Liver (tissue), 3 donors: ENCODE results near the gene ATP6V1C2.

Experiments used
- RAD21 ChIP-seq, 2 donors: IDR thresholded peaks; 2 replicates each; pipeline ENCODE4 v1.6.1; 2016; ENCODE audit warnings: antibody characterized with exemption in 2 of 2, mild to moderate bottlenecking in 2 of 2
- RXRA ChIP-seq, 2 donors: IDR thresholded peaks; 2 replicates each; pipeline ENCODE4 v1.6.1; 2017 to 2018; ENCODE audit warnings: antibody characterized with exemption in 2 of 2, mild to moderate bottlenecking in 1 of 2
- SP1 ChIP-seq: IDR thresholded peaks from 2 replicates; pipeline ENCODE4 v1.6.1; 2018; ENCODE audit warnings: antibody characterized with exemption, mild to moderate bottlenecking
- TAF1 ChIP-seq: conservative IDR thresholded peaks from 2 replicates; pipeline ENCODE4 v1.6.1; 2016; ENCODE audit warnings: antibody characterized with exemption, mild to moderate bottlenecking
- TF ChIP-seq, protein P1 (sequence below): fragments of 150-350 bp; IDR thresholded peaks from 2 replicates; pipeline ENCODE4 v1.5.1; 2017; ENCODE audit warnings: improper control_type of control experiment, low read depth, low read length; ENCODE audit not compliant: missing input control
- TF ChIP-seq, protein P2 (sequence below): IDR thresholded peaks from 2 replicates; pipeline ENCODE4 v1.6.1; 2016; ENCODE audit warnings: antibody characterized with exemption
- TF ChIP-seq, protein P3 (sequence below): IDR thresholded peaks from 2 replicates; pipeline ENCODE4 v1.6.1; 2016; ENCODE audit warnings: antibody characterized with exemption
- TF ChIP-seq, protein P4 (sequence below): IDR thresholded peaks from 2 replicates; pipeline ENCODE4 v1.6.1; 2016; ENCODE audit warnings: antibody characterized with exemption, mild to moderate bottlenecking
- donor health status: healthy.
- donor health status: healthy.

DNA sequence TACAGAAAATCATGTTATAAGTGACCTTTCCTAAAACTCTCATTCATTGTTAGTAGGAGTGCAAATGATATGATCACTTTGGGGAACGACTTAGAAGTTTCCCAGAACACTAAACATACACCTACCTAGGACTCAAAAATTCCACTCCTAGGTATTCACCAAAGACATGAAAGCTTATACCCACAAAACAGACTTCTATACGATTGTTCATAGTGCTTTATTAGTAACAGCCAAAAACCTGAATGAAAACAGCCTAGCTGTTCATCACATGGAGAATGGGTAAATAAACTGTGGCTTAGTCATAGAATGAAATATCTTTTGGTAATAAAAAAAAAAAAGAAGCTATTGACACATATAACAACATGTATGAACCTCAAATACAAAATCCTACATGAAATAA, 40.5 kb upstream of the ATP6V1C2 start:
- TF ChIP-seq SP1 (no peak), TAF1 (no peak), RAD21 (IDR thresholded peaks at IDR 0.05) (no peak), RXRA (IDR thresholded peaks at IDR 0.05) (no peak)
- TF ChIP-seq, protein P1, sequence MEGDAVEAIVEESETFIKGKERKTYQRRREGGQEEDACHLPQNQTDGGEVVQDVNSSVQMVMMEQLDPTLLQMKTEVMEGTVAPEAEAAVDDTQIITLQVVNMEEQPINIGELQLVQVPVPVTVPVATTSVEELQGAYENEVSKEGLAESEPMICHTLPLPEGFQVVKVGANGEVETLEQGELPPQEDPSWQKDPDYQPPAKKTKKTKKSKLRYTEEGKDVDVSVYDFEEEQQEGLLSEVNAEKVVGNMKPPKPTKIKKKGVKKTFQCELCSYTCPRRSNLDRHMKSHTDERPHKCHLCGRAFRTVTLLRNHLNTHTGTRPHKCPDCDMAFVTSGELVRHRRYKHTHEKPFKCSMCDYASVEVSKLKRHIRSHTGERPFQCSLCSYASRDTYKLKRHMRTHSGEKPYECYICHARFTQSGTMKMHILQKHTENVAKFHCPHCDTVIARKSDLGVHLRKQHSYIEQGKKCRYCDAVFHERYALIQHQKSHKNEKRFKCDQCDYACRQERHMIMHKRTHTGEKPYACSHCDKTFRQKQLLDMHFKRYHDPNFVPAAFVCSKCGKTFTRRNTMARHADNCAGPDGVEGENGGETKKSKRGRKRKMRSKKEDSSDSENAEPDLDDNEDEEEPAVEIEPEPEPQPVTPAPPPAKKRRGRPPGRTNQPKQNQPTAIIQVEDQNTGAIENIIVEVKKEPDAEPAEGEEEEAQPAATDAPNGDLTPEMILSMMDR, result no peak
- TF ChIP-seq, protein P2, sequence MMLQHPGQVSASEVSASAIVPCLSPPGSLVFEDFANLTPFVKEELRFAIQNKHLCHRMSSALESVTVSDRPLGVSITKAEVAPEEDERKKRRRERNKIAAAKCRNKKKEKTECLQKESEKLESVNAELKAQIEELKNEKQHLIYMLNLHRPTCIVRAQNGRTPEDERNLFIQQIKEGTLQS, result no peak
- TF ChIP-seq, protein P3, sequence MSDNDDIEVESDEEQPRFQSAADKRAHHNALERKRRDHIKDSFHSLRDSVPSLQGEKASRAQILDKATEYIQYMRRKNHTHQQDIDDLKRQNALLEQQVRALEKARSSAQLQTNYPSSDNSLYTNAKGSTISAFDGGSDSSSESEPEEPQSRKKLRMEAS, result no peak
- TF ChIP-seq, protein P4, sequence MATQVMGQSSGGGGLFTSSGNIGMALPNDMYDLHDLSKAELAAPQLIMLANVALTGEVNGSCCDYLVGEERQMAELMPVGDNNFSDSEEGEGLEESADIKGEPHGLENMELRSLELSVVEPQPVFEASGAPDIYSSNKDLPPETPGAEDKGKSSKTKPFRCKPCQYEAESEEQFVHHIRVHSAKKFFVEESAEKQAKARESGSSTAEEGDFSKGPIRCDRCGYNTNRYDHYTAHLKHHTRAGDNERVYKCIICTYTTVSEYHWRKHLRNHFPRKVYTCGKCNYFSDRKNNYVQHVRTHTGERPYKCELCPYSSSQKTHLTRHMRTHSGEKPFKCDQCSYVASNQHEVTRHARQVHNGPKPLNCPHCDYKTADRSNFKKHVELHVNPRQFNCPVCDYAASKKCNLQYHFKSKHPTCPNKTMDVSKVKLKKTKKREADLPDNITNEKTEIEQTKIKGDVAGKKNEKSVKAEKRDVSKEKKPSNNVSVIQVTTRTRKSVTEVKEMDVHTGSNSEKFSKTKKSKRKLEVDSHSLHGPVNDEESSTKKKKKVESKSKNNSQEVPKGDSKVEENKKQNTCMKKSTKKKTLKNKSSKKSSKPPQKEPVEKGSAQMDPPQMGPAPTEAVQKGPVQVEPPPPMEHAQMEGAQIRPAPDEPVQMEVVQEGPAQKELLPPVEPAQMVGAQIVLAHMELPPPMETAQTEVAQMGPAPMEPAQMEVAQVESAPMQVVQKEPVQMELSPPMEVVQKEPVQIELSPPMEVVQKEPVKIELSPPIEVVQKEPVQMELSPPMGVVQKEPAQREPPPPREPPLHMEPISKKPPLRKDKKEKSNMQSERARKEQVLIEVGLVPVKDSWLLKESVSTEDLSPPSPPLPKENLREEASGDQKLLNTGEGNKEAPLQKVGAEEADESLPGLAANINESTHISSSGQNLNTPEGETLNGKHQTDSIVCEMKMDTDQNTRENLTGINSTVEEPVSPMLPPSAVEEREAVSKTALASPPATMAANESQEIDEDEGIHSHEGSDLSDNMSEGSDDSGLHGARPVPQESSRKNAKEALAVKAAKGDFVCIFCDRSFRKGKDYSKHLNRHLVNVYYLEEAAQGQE, result no peak
